Liver (tissue), 9 donors: ENCODE results near the gene CCDC69. TPM values are rescaled to one million over a fixed set of nuclear protein-coding genes. Genes with fewer than 3 reads are reported as not detected.

ENCODE experiments used
- DNase-seq: peaks from one replicate; pipeline ENCODE4 v3.0.0-alpha.2; 2017; ENCODE audit warnings: low spot score
- H3K27ac ChIP-seq, 2 donors: one replicate each; pipeline ENCODE4 v1.7.0; 2013; ENCODE audit warnings: inconsistent platforms in 2 of 2, low read length in 2 of 2, control low read depth in 1 of 2, low read depth in 1 of 2, mild to moderate bottlenecking in 1 of 2
- H3K27me3 ChIP-seq, 4 donors: one replicate each; pipeline versions ENCODE4 v1.6.1 to v1.7.0; 2013; ENCODE audit warnings: low read length in 3 of 4, inconsistent platforms in 1 of 4, mild to moderate bottlenecking in 1 of 4, moderate library complexity in 1 of 4; ENCODE audit not compliant: control insufficient read depth in 4 of 4, insufficient read depth in 4 of 4
- H3K36me3 ChIP-seq, 4 donors: one replicate each; pipeline versions ENCODE4 v1.6.1 to v1.7.0; 2013; ENCODE audit warnings: low read length in 3 of 4, mild to moderate bottlenecking in 3 of 4, low read depth in 1 of 4, moderate library complexity in 1 of 4; ENCODE audit not compliant: control insufficient read depth in 4 of 4, insufficient read depth in 3 of 4
- H3K4me1 ChIP-seq, 4 donors: one replicate each; pipeline versions ENCODE4 v1.6.1 to v1.7.0; 2013; ENCODE audit warnings: low read length in 3 of 4, mild to moderate bottlenecking in 3 of 4, moderate library complexity in 1 of 4; ENCODE audit not compliant: control insufficient read depth in 4 of 4, insufficient read depth in 4 of 4
- H3K4me3 ChIP-seq, 3 donors: one replicate each; pipeline versions ENCODE4 v1.6.1 to v1.7.0; 2013; ENCODE audit warnings: low read length in 3 of 3, control low read depth in 1 of 3, low read depth in 1 of 3, mild to moderate bottlenecking in 1 of 3
- H3K9ac ChIP-seq, 2 donors: one replicate each; pipeline ENCODE4 v1.7.0; 2013; ENCODE audit warnings: low read length in 2 of 2, mild to moderate bottlenecking in 2 of 2, moderate library complexity in 2 of 2, control low read depth in 1 of 2, low read depth in 1 of 2
- H3K9me3 ChIP-seq, 4 donors: one replicate each; pipeline versions ENCODE4 v1.6.1 to v1.7.0; 2013; ENCODE audit warnings: low read length in 3 of 4; ENCODE audit not compliant: control insufficient read depth in 4 of 4
- CTCF ChIP-seq: fragments of 150-350 bp; IDR thresholded peaks from 2 replicates; pipeline ENCODE4 v1.5.1; 2017; ENCODE audit warnings: improper control_type of control experiment, low read depth, low read length; ENCODE audit not compliant: missing input control
- EGR1 ChIP-seq, 2 donors: IDR thresholded peaks; 2 replicates each; pipeline ENCODE4 v1.6.1; 2016 to 2018; ENCODE audit warnings: antibody characterized with exemption in 2 of 2, low read depth in 2 of 2
- FOXA2 ChIP-seq: IDR thresholded peaks from 2 replicates; pipeline ENCODE4 v1.6.1; 2016; ENCODE audit warnings: antibody characterized with exemption
- GABPA ChIP-seq, 2 donors: IDR thresholded peaks in 1 of 2; conservative IDR thresholded peaks in 1 of 2; 2 replicates each; pipeline ENCODE4 v1.6.1; 2016; ENCODE audit warnings: antibody characterized with exemption in 2 of 2, mild to moderate bottlenecking in 1 of 2, moderate library complexity in 1 of 2
- HNF4A ChIP-seq, 2 donors: conservative IDR thresholded peaks; 2 replicates each; pipeline ENCODE4 v1.6.1; 2016; ENCODE audit warnings: antibody characterized with exemption in 2 of 2, mild to moderate bottlenecking in 2 of 2
- HNF4G ChIP-seq: IDR thresholded peaks from 2 replicates; pipeline ENCODE4 v1.6.1; 2016; ENCODE audit warnings: antibody characterized with exemption
- JUND ChIP-seq, 2 donors: IDR thresholded peaks; 2 replicates each; pipeline ENCODE4 v1.6.1; 2016; ENCODE audit warnings: antibody characterized with exemption in 2 of 2
- MAX ChIP-seq: IDR thresholded peaks from 2 replicates; pipeline ENCODE4 v1.6.1; 2016; ENCODE audit warnings: antibody characterized with exemption
- NR2F2 ChIP-seq: IDR thresholded peaks from 2 replicates; pipeline ENCODE4 v1.6.1; 2016; ENCODE audit warnings: antibody characterized with exemption
- RAD21 ChIP-seq, 2 donors: IDR thresholded peaks; 2 replicates each; pipeline ENCODE4 v1.6.1; 2016; ENCODE audit warnings: antibody characterized with exemption in 2 of 2, mild to moderate bottlenecking in 2 of 2
- REST ChIP-seq: IDR thresholded peaks from 2 replicates; pipeline ENCODE4 v1.6.1; 2016; ENCODE audit warnings: antibody characterized with exemption, mild to moderate bottlenecking
- SP1 ChIP-seq: IDR thresholded peaks from 2 replicates; pipeline ENCODE4 v1.6.1; 2018; ENCODE audit warnings: antibody characterized with exemption, mild to moderate bottlenecking
- TAF1 ChIP-seq: conservative IDR thresholded peaks from 2 replicates; pipeline ENCODE4 v1.6.1; 2016; ENCODE audit warnings: antibody characterized with exemption, mild to moderate bottlenecking
- YY1 ChIP-seq: IDR thresholded peaks from 2 replicates; pipeline ENCODE4 v1.6.1; 2016; ENCODE audit warnings: antibody characterized with exemption, mild to moderate bottlenecking
- ZBTB33 ChIP-seq: IDR thresholded peaks from 2 replicates; pipeline ENCODE4 v1.6.1; 2016; ENCODE audit warnings: antibody characterized with exemption
- WGBS: extraction: QIAGEN DNeasy Blood & Tissue Kit; methylation state at CpG from one replicate; pipeline ENCODE4 v1.1.7; 2013; 5-methylcytosine and 5-hydroxymethylcytosine counted together
- polyA plus RNA-seq, 2 donors: library from polyadenylated mRNA; stranded (reverse) in 1 of 2; unstranded in 1 of 2; fragments of 200-250 nt in 1 of 2; fragments of >200 nt in 1 of 2; fragmentation: Nextera tagmentation in 1 of 2; extraction: Ambion mirVana in 1 of 2; gene quantifications; one replicate each; pipeline versions ENCODE4 v1.2.1 to v1.2.3, GENCODE V29; 2013 to 2015
- total RNA-seq, 2 donors: library from RNA; depleted of rRNA; stranded (reverse); fragments of >200 nt; gene quantifications; one replicate each; pipeline ENCODE4 v1.2.3, GENCODE V29; 2014
- donor health status: healthy.
- donor health status: healthy.
- donor health status: healthy.
- donor health status: healthy.
- donor health status: healthy.

The CCDC69 gene
- total and polyA plus RNA-seq, 4 donors: 11.9 to 28.6 (median 18.0) TPM

GRCh38 chr5:151186052-151186451 lies 37.8 kb downstream of the CCDC69 start (continued):
- TF ChIP-seq GABPA (IDR thresholded peaks at IDR 0.05 in 1 of 2, conservative IDR thresholded peaks at IDR 0.05 in 1 of 2): no peak

GRCh38 chr5:151184316-151185042 lies 39.4 kb downstream of the CCDC69 start:
- Histone ChIP-seq H3K9me3 (no peaks in the 10 kb centered on the region), H3K9ac (no peak overlapping the region), H3K27ac (no peak overlapping the region), H3K4me3 (no peak overlapping the region), H3K4me1 (no peaks in the 10 kb centered on the region), H3K36me3 (peaks cover 0 to 12% (median 7%) of the 10 kb centered on the region in 4 donors), H3K27me3 (no peaks in the 10 kb centered on the region)
- 87% methylated on average over 10 of the region's 10 CpGs for WGBS
- TF ChIP-seq ZBTB33: no peak
- no peak for TF ChIP-seq HNF4A (conservative IDR thresholded peaks at IDR 0.05)
- TF ChIP-seq YY1: no peak
- no peak for TF ChIP-seq CTCF
- no peak for TF ChIP-seq TAF1
- TF ChIP-seq NR2F2: no peak
- TF ChIP-seq RAD21 (IDR thresholded peaks at IDR 0.05): no peak
- DNase-seq: no peak

GRCh38 chr5:151183456-151184245 lies 40.2 kb downstream of the CCDC69 start:
- TF ChIP-seq TAF1 (no peak), RAD21 (IDR thresholded peaks at IDR 0.05) (no peak), YY1 (no peak), EGR1 (IDR thresholded peaks at IDR 0.05; ENCODE audit: low read depth in 2 of 2) (no peak), MAX (no peak), FOXA2 (no peak), REST (no peak), JUND (IDR thresholded peaks at IDR 0.05) (no peak), HNF4A (conservative IDR thresholded peaks at IDR 0.05) (no peak), SP1 (no peak), CTCF (no peak), HNF4G (no peak), GABPA (IDR thresholded peaks at IDR 0.05 in 1 of 2, conservative IDR thresholded peaks at IDR 0.05 in 1 of 2) (no peak)
- Histone ChIP-seq H3K9me3 (no peaks in the 10 kb centered on the region), H3K27ac (no peak overlapping the region), H3K9ac (no peak overlapping the region), H3K4me3 (no peak overlapping the region), H3K4me1 (no peaks in the 10 kb centered on the region), H3K36me3 (peaks cover 0 to 12% (median 7%) of the 10 kb centered on the region in 4 donors), H3K27me3 (no peaks in the 10 kb centered on the region)
- DNase-seq: no peak
- 95% methylated on average over 7 of the region's 7 CpGs for WGBS
